Measurements from ENCODE around the gene FRAS1. TPM values are rescaled to one million over a fixed set of nuclear protein-coding genes. Genes with fewer than 3 reads are reported as not detected.

The FRAS1 gene
- total and polyA plus RNA-seq, 2 of the 8 experiments (the other 6 are each of a cell fraction or from before 2014, with no cell fraction given), result 38.5 to 109 TPM

DNA sequence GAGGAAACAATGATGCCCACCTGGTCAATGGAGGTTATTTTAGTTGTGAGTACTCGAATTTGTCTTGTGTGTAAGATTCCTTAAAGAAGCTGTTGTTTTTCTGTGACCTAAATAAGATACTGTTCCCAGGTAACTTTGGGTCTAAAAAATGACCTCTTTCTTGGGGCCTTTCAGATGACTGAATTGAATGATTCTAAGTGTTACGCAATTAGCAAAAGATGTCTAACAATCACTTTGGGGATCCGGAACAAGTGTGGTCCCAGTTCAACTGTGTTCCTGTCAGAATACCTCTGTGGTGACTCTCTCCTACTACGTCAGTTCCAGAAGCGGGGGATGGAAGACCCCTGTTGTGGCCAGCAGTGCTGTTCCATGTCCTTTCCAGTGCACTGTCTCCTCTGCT is 99.4 kb downstream of the FRAS1 start:
- TF ChIP-seq TAF1 (IDR thresholded peaks at IDR 0.05; ENCODE audit: low read depth, low read length) (no peak), CEBPB (IDR thresholded peaks at IDR 0.05; ENCODE audit: low read depth, low read length) (peak; percentile 84), RXRA (IDR thresholded peaks at IDR 0.05; ENCODE audit: insufficient read depth, low read depth, low read length) (no peak), NANOG (IDR thresholded peaks at IDR 0.05; ENCODE audit: insufficient read depth, low read depth, low read length, poor library complexity, severe bottlenecking) (no peak), CREB1 (IDR thresholded peaks at IDR 0.05) (no peak), MAFK (IDR thresholded peaks at IDR 0.05; ENCODE audit: low read depth, low read length) (no peak)
- POLR2A ChIA-PET (ENCODE audit: partially characterized antibody), result no interaction called here
- Histone ChIP-seq H4K91ac (replicated peaks; ENCODE audit: insufficient read length, low read length) (no peak overlapping the region), H3K9ac (replicated peaks in 1 of 4; ENCODE audit: extremely low read depth in 1 of 4, low read depth in 3 of 4, low read length in 3 of 4) (no peak overlapping the region), H2BK15ac (ENCODE audit: low read length) (no peak overlapping the region), H3K27me3 (replicated peaks in 1 of 4; ENCODE audit: control insufficient read depth in 3 of 4, extremely low read depth in 1 of 4, insufficient read depth in 3 of 4, low read length in 3 of 4) (no peaks in the 10 kb centered on the region), H4K20me1 (replicated peaks in 1 of 2; ENCODE audit: control insufficient read depth in 1 of 2, insufficient read depth in 2 of 2, low read length in 2 of 2) (peaks cover 8 to 12% of the 10 kb centered on the region in 2 experiments), H3K4me3 (ENCODE audit: extremely low read depth in 1 of 4, insufficient read depth in 2 of 4, low read depth in 3 of 4, low read length in 4 of 4) (no peak overlapping the region), H2AFZ (ENCODE audit: low read length) (no peak overlapping the region), H3K23ac (ENCODE audit: insufficient read length) (no peak overlapping the region), H3K9me3 (ENCODE audit: insufficient read depth in 2 of 2, low read depth in 1 of 2, low read length in 1 of 2) (no peaks in the 10 kb centered on the region), H3K79me1 (ENCODE audit: low read depth, low read length) (peaks cover 6% of the 10 kb centered on the region; the same call in 1 of the 2 replicates), H3K14ac (ENCODE audit: insufficient read length) (no peak overlapping the region), H2AK5ac (ENCODE audit: low read depth, low read length) (no peak overlapping the region), H4K5ac (ENCODE audit: insufficient read length, low read depth, low read length) (no peak overlapping the region), H3K27ac (ENCODE audit: low read depth, low read length) (no peak overlapping the region), H2BK20ac (ENCODE audit: low read length) (no peak overlapping the region), H3K18ac (ENCODE audit: extremely low read depth, low read length) (peak overlapping the region; percentile 3; the same call in 1 of the 2 replicates), H2BK120ac (replicated peaks; ENCODE audit: low read depth, low read length) (no peak overlapping the region), H4K8ac (ENCODE audit: extremely low read depth, insufficient read depth, low read length) (no peak overlapping the region), H2BK12ac (ENCODE audit: low read depth, low read length) (no peak overlapping the region), H3K4ac (replicated peaks; ENCODE audit: insufficient read length, low read depth, low read length) (no peak overlapping the region), H3K23me2 (ENCODE audit: low read depth, low read length) (no peaks in the 10 kb centered on the region), H2BK5ac (ENCODE audit: low read depth, low read length) (no peak overlapping the region), H3K79me2 (ENCODE audit: control insufficient read depth in 1 of 2, insufficient read depth in 2 of 2, low read length in 2 of 2) (peaks cover 11 to 99% of the 10 kb centered on the region in 2 experiments; a peak in 3 of 4 replicates), H3K4me1 (replicated peaks in 1 of 4; ENCODE audit: control insufficient read depth in 3 of 4, insufficient read depth in 4 of 4, low read length in 3 of 4) (peaks cover 0 to 9% (median 6%) of the 10 kb centered on the region in 4 experiments; a peak in 5 of 7 replicates), H3K56ac (replicated peaks; ENCODE audit: insufficient read length, low read depth, low read length) (no peak overlapping the region), H3K36me3 (ENCODE audit: control insufficient read depth in 2 of 4, insufficient read depth in 4 of 4, low read length in 3 of 4) (no peaks in the 10 kb centered on the region), H3K4me2 (ENCODE audit: insufficient read depth in 1 of 2, low read depth in 2 of 2, low read length in 2 of 2) (peak overlapping the region in 1 of 2 experiments; percentile 43; a peak in 1 of 4 replicates)
- DNase-seq (ENCODE audit: low read depth in 1 of 2, low spot score in 2 of 2), result no peak
- peak; percentile 36 for FAIRE-seq
- CTCF ChIA-PET (ENCODE audit: partially characterized antibody), result interaction anchor here (1.2 kb wide), 1 partner anchor 14 kb away, joined by 3 read pairs; no protein-coding TSS in a partner anchor
- 91% methylated on average over 5 of the region's 5 CpGs; no CpG with 5 or more reads in 1 of the 2 experiments for WGBS, 2 experiments (ENCODE audit: extremely low coverage in 1 of 2, insufficient coverage in 1 of 2, insufficient read length in 1 of 2, insufficient replicate concordance in 2 of 2, low coverage in 1 of 2, low lambda C conversion rate in 2 of 2, missing lambda C conversion rate in 1 of 2)

All from H1 (cell line).